HG02571 (cell line): ENCODE measurements around the gene PINLYP.

Source experiments
- ATAC-seq: cut with Tn5 transposase; IDR thresholded peaks from one replicate; pipeline ENCODE4 v1.9.1; 2021; ENCODE audit warnings: mild to moderate bottlenecking, moderate library complexity; ENCODE audit not compliant: unreplicated experiment

PINLYP gene

DNA sequence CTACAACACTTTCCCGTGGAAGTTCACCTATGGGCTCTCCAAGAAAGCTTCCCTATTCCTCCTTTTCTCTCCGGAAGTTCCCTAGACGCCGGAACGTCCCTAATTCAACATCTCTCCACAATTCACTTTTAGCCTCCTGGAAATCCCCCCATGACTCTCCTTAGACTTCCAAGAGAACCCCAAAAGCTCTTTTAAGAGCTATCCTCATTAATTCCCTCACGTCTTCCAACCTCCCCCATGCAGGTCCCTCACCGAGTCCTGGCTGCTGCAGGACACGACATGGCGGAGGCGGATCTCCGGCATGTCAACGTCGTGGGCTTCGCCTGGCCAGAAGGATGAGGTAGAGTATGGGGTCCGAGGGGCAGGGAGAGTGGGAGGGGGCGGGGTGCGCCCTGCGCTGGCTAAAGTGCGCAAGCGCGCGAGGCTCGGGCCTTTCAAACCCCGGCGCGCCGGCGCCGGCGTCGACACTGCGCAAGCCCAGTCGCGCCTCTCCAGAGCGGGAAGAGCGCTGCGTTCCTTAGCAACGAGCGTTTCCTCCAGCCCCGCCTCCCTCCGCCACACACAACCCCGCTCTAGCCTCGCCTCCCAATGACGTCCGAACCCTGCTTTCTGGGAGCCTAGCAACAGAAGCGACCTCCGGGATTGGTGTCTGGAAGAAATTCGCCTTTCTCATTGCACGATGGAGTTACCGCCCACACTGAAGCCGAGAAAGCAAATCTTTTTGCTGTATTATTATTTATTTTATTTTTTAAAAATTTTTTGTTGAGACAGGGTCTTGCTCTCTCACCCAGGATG lies at the start of gene PINLYP, which contains the start of gene XRCC1:
Gene PINLYP, plus strand, starts transcription at position 646 of the 795 bp plus-strand sequence. CDS start 1,391 bp downstream, outside the sequence.
Gene XRCC1, minus strand, starts transcription at position 372 of the 795 bp plus-strand sequence. Its CDS starts 69 bp downstream, at position 303.
- peak; percentile 95 for ATAC-seq

DNA sequence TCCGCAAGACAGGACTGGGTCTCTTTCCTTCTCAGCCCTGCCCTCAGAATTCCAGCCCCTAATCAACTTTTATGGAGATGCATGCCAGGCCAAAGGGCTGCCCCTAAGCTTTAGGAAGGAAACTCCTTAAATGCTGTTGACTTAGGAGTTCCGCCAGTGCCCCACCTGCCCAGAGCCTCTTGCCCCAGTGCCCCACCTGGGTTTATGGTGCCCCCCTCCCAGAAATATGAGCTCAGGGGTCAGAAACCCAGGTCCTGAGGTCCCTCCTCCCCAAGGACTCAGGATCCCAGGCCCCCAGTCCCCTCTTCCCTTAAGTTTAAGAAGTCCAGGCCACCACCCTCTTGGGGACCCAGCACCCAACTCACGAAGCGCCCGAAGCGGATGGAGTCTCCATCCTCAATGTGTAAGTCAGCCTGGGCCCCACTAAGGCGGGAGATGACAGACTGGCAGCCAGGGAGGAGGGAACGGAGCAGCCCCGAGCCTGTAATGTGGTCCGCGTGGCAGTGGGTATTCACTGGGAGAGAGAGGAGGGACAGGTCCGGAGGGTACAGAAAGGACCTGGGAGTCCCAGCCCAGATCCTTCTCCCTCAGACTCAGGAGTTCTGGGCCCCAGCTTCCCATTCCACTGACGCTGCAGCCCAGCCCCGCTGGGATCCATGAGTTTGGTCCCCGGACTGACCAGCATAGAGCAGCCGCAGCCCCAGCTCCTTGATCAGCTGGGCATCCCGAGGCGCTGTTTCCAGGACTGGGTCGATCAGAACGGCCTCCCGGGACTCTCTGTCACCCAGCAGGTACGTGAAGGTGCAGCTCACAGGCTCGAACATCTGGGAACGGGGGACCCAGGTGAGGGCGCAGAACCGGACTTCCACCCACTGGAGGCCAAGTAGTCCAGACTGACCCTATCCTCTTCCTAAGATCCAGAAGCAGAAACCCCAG lies 49.5 kb upstream of the PINLYP start:
- ATAC-seq = no peak

- ATAC-seq = peak; percentile 50
Measured at GRCh38 chr19:43526884-43527859, 48.4 kb upstream of the PINLYP start, which contains the start of gene ETHE1. Gene ETHE1 (minus strand): TSS chr19:43527201. CDS start chr19:43527177, 24 bp downstream.

DNA sequence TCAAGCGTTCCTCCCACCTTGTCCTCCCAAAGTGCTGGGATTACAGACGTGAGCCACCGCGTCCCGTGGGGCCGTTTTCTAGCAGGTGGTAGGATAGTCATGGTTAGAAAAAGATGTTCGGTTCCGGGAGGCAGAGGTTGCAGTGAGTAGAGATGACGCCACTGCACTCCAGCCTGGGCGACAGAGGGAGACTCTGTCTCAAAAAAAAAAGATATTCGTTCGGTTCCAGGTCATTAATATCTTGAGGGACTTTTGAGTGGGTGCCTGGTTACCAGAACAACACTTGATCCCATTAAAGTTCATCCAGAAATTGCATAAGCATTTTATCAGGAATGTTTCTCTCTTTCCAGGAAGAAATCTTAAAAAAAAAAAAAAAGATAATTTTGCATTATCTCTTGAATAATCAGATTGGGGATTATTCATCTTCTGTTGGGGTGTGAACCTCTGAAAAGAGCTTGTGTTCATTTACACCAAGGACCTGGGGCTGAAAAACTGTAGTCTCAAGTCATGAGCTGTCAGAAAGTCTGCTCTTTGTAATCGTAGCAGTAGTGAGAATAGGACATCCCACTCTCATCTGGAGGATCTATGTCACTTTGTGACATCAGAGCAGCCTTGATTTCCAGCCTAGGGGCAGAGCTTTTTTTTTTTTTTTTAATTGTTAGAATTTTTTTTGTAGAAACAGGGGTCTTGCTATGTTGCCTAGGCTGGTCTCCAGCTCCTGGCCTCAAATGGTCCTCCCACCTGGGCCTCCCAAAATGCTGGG lies 47.6 kb upstream of the PINLYP start:
- ATAC-seq = no peak

DNA sequence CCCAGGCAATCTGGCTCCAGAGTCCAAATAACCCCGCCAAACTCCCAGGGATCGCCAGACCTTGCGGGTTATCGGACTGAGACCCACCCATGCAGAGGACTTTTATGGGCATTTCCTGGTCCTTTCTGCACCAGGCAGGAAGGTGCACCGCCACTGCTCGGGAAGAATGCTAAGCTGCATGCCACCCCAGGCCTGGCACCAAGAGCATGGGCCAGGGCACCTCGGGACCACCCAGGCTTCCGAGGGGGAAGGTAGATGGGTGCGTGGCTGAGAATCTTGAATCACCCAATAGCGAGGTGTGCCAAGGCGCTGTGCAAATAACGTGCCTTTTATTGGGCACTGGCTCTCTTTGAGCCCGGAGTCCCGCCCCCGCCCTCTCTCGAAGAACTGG lies 43.0 kb upstream of the PINLYP start:
- no peak for ATAC-seq

DNA sequence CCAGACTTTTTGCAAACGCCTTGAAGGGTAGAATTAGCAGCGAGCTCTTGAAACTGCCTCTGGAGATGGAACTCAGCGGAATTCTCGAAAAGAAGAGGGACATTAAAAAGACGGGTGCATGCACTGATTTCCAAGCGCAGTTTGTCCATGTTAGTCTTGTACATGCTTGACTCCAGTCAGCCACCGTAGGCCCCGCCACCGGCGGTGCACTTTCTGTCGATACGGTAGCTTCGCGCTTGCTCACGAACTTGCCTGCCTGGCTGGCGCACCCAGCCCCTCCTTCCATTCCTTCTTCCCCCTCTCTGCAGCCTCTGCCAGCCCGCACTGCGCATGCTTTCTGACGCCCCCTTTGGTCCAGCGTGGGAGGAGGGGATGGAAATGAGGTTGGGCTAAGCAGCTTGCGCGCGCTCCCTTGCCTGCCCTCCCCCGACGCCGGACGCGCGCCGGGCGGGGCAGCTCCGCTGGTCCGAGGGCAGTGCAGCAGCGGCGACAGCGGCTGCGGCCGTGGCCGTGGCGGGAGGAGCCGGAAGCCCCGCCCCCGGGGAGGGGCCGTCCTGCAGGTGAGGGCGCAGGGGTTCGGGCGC lies 42.5 kb upstream of the PINLYP start, which contains the start of gene ZNF575:
Gene ZNF575, plus strand, starts transcription at position 227 of the 584 bp plus-strand sequence. CDS start 1,235 bp downstream, outside the sequence.
- peak; percentile 53 for ATAC-seq

- peak; percentile 54 for ATAC-seq
Measured at GRCh38 chr19:43533546-43534304, 41.9 kb upstream of the PINLYP start.

- ATAC-seq = no peak
Measured at GRCh38 chr19:43534305-43534815, 41.2 kb upstream of the PINLYP start.

GRCh38 chr19:43534816-43535761 lies 40.5 kb upstream of the PINLYP start:
- no peak for ATAC-seq

DNA sequence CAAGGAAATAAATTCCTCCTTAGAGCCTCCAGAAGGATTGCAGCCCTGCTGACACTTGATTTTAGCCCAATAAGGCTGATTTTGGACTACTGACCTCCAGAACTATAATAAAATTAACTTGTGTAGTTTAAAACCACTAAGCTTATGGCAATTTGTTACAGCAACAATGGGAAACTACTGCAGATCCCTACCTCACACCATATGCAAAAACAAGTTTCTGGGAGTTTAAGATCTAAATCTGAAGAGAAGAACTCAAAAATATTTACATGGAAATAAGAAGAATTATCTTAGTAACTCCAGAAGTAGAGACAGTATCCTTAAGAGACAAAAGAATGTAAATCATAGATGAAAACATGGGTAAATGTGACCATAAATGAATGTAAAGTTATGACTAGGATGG lies 36.7 kb upstream of the PINLYP start:
- ATAC-seq = no peak

- ATAC-seq = no peak
Measured at GRCh38 chr19:43540381-43540780, 35.2 kb upstream of the PINLYP start.

DNA sequence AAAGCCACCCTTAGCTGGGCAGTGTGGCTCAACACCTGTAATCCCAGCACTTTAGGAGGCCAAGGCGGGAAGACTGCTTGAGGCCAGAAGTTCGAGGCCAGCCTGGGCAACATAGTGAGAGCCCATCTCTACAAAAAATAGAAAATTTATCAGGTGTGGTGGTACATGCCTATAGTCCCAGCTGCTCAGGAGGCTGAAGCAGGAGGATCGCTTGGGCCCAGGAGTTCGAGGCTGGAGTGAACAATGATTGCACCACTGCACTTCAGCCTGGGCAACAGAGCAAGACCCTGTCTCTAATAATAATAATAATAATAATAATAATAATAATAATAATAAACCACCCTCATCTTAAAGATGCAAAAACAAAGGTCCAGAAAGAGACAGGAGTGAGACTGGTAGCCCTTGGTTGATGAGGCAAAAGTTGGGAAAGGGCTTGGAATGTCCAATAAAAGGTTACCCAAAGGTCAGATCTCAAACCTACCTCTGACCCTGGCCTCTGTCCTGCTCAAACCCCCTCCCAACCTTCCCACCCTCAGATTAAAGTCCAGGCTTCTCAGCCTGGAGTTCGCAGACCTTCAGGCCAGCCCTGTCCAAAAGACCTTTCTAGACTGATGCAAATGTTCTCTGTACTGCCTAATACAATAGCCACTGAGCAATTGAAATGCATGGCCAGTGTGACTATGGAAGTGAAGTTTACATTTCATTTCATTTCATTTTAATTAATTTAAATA lies 33.5 kb upstream of the PINLYP start:
- no peak for ATAC-seq

GRCh38 chr19:43544077-43544476 lies 31.5 kb upstream of the PINLYP start:
- no peak for ATAC-seq

DNA sequence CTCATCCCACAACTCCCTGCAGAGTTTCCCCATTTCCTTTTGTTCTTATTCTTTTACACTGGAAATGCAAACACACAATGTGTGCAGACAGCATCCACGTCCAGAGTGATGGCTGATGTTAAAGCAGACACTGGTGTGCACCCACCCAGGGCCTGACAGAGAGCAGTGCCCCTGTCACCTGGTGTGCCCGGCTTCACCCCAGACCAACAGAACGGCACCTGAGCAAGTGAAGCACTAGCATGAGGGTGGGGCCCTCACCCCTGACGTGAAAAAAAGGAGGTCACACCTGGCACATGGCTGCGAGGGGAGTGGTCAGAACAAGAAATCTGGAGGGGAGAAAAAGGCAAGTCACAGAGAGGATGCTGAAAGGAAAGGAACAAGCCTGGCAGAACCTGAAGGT lies 30.3 kb upstream of the PINLYP start:
- no peak for ATAC-seq

DNA sequence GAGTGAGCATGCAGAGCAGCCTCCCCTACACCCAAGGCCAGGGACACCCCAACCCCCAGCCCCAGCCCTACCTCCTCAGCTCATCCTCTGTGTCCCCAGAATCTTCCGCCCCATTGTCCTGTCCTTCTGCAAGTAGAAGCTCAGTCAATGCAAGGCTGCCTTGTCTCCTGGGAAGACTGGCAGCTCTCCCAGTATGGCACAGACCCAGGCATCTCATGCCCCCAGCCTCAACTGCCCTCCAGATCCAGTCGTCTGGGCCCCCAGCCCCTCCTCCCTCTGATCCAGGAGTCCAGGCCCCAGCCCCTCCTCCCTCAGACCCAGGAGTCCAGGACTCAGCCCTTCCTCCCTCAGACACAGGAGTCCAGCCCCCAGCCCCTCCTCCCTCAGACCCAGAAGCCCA lies 29.6 kb upstream of the PINLYP start:
- ATAC-seq = no peak

GRCh38 chr19:43546581-43546980 lies 29.0 kb upstream of the PINLYP start:
- no peak for ATAC-seq
